HepG2 (cell line): ENCODE measurements around the gene CIB1. TPM values are rescaled to one million over a fixed set of nuclear protein-coding genes. Genes with fewer than 3 reads are reported as not detected.

Experiments used
- ATAC-seq: fragments of 200-7000 bp; cut with Tn5 transposase; 3 replicates; pipeline ENCODE4 v1.9.1; 2020; ENCODE audit warnings: mild to moderate bottlenecking, moderate library complexity
- BruUV-seq: library from RNA; stranded (reverse); fragments of 400-500 nt; replicated peaks from 2 replicates; lab custom pipeline; 2021; lab: Mats Ljungman, UMichigan
- CTCF ChIA-PET: fragments of 300-600 bp; formaldehyde crosslinking; extraction: SDS; loops from one replicate; lab custom pipeline; 2021; ENCODE audit warnings: low total read pairs, inconsistent platforms, low intra/inter-chr PET ratio; lab: Yijun Ruan, JAX
- POLR2A ChIA-PET: fragments of 350-600 bp; sonication (Branson Sonifier 250); formaldehyde crosslinking; loops from one replicate; lab custom pipeline; 2020; ENCODE audit warnings: antibody characterized with exemption, inconsistent platforms; lab: Yijun Ruan, JAX
- DNase-seq: peaks from one replicate; pipeline ENCODE4 v3.0.0-alpha.2; 2015; ENCODE audit warnings: low spot score
- FAIRE-seq: peaks from 3 replicates; lab custom pipeline; 2011; peaks lifted over from hg19 to GRCh38; lab: Jason Lieb, UNC
- H2AFZ ChIP-seq: one replicate; pipeline ENCODE4 v1.6.1; 2011; ENCODE audit warnings: low read length, inconsistent platforms
- H3K27ac ChIP-seq: fragments of 300-600 bp; 3 replicates; pipeline ENCODE4 v1.8.0; 2011; ENCODE audit warnings: mixed run types, mild to moderate bottlenecking, mixed read lengths, low read length, inconsistent platforms; ENCODE audit not compliant: insufficient read depth; ENCODE audit errors: extremely low read length
- H3K27me3 ChIP-seq, 2 experiments: fragments of 200-600 bp in 1 of 2; 2 replicates in 1 of 2; 3 replicates in 1 of 2; pipeline versions ENCODE4 v1.6.0 to v1.8.0; 2011; ENCODE audit warnings: low read length in 2 of 2, mild to moderate bottlenecking in 2 of 2, moderate library complexity in 2 of 2, inconsistent platforms in 1 of 2; ENCODE audit not compliant: insufficient read depth in 2 of 2, control insufficient read depth in 1 of 2
- H3K36me3 ChIP-seq, 2 experiments: fragments of 200-600 bp in 1 of 2; replicated peaks in 1 of 2; 2 replicates in 1 of 2; 3 replicates in 1 of 2; pipeline versions ENCODE4 v1.5.1 to v1.8.0; 2011; ENCODE audit warnings: low read length in 2 of 2, inconsistent platforms in 1 of 2; ENCODE audit not compliant: insufficient read depth in 2 of 2, control insufficient read depth in 1 of 2
- H3K4me1 ChIP-seq: 2 replicates; pipeline ENCODE4 v1.5.1; 2012; ENCODE audit warnings: low read length, inconsistent platforms; ENCODE audit not compliant: insufficient read depth
- H3K4me2 ChIP-seq: 2 replicates; pipeline ENCODE4 v1.6.0; 2011; ENCODE audit warnings: low read depth, low read length, inconsistent platforms
- H3K4me3 ChIP-seq, 3 experiments: fragments of 200-600 bp in 1 of 3; sonication (generic), shearing (Covaris generic) in 1 of 3; replicated peaks in 1 of 3; 2 replicates each; pipeline ENCODE4 v1.5.1; 2011 to 2016; ENCODE audit warnings: low read length in 3 of 3, inconsistent platforms in 2 of 3, low read depth in 2 of 3, mild to moderate bottlenecking in 2 of 3, control low read depth in 1 of 3, mixed read lengths in 1 of 3; ENCODE audit not compliant: insufficient read depth in 1 of 3
- H3K79me2 ChIP-seq: one replicate; pipeline ENCODE4 v1.6.1; 2011; ENCODE audit warnings: low read length, inconsistent platforms; ENCODE audit not compliant: insufficient read depth
- H3K9ac ChIP-seq: 2 replicates; pipeline ENCODE4 v1.6.0; 2011; ENCODE audit warnings: mild to moderate bottlenecking, low read depth, low read length, inconsistent platforms; ENCODE audit not compliant: insufficient read depth
- H3K9me3 ChIP-seq: 2 replicates; pipeline ENCODE4 v1.5.1; 2012; ENCODE audit warnings: mild to moderate bottlenecking, low read length
- H4K20me1 ChIP-seq: 2 replicates; pipeline ENCODE4 v1.6.0; 2011; ENCODE audit warnings: inconsistent platforms, mild to moderate bottlenecking, low read length, moderate library complexity; ENCODE audit not compliant: insufficient read depth
- DNMT3B ChIP-seq: conservative IDR thresholded peaks from 2 replicates; pipeline ENCODE4 v1.6.1; 2016; ENCODE audit warnings: missing biosample characterization, control low read depth
- ELF3 ChIP-seq: IDR thresholded peaks from 2 replicates; pipeline ENCODE4 v1.6.1; 2016; ENCODE audit warnings: missing genetic modification reagents, missing compliant biosample characterization
- MTF1 ChIP-seq: sonication (generic); formaldehyde crosslinking; IDR thresholded peaks from 2 replicates; pipeline ENCODE4 v1.5.0; 2020; ENCODE audit warnings: missing genetic modification reagents
- TBX3 ChIP-seq: fragments of 450-650 bp; IDR thresholded peaks from 2 replicates; pipeline ENCODE4 v1.6.1; 2017; ENCODE audit warnings: antibody characterized with exemption, mild to moderate bottlenecking, inconsistent platforms, borderline replicate concordance
- TCF7L2 ChIP-seq: IDR thresholded peaks from 2 replicates; pipeline ENCODE4 v1.6.1; 2011; ENCODE audit warnings: mild to moderate bottlenecking, low read depth, low read length, moderate library complexity
- ZFP36L2 ChIP-seq: sonication (generic); formaldehyde crosslinking; IDR thresholded peaks from 2 replicates; pipeline ENCODE4 v1.4.0; 2020; ENCODE audit warnings: missing genetic modification reagents
- ZNF44 ChIP-seq: sonication (generic); formaldehyde crosslinking; IDR thresholded peaks from 2 replicates; pipeline ENCODE4 v1.5.1; 2020; ENCODE audit warnings: mild to moderate bottlenecking, missing genetic modification reagents
- ZNF562 ChIP-seq: sonication (generic); formaldehyde crosslinking; IDR thresholded peaks from 2 replicates; pipeline ENCODE4 v1.8.0; 2022; ENCODE audit warnings: missing genetic modification reagents, borderline replicate concordance
- ZNF766 ChIP-seq: sonication (generic); formaldehyde crosslinking; IDR thresholded peaks from 2 replicates; pipeline ENCODE4 v1.5.0; 2020; ENCODE audit warnings: missing genetic modification reagents, borderline replicate concordance
- ZNF788 ChIP-seq: sonication (generic); formaldehyde crosslinking; IDR thresholded peaks from 2 replicates; pipeline ENCODE4 v1.5.0; 2020; ENCODE audit warnings: mild to moderate bottlenecking, missing genetic modification reagents, borderline replicate concordance
- ZSCAN29 ChIP-seq: sonication (generic); formaldehyde crosslinking; conservative IDR thresholded peaks from 2 replicates; pipeline ENCODE4 v1.4.0; 2020; ENCODE audit warnings: mild to moderate bottlenecking, missing genetic modification reagents
- WGBS: methylation state at CpG from one replicate; pipeline ENCODE4 v1.1.6; 2017; ENCODE audit warnings: low lambda C conversion rate; 5-methylcytosine and 5-hydroxymethylcytosine counted together
- in situ Hi-C: cut with HindIII; loops from 2 replicates; pipeline ENCODE4 v1.10.0; 2017; ENCODE audit warnings: low pct_unique_long_range_greater_than_20kb; ENCODE audit not compliant: extremely low pct_ligation_motif_present
- intact Hi-C: fragments of 100-400 bp; cut with micrococcal nuclease; formaldehyde crosslinking; loops from one replicate; pipeline ENCODE4 v1.10.0; 2022; ENCODE audit not compliant: unreplicated experiment
- polyA plus RNA-seq, 8 experiments: library from polyadenylated mRNA; depleted of rRNA in 3 of 8; stranded (reverse) in 7 of 8; unstranded in 1 of 8; fragments of >200 nt; fragmentation: Illumina TruSeq in 4 of 8; extraction: Trizol in 4 of 8; gene quantifications; 2 replicates each; pipeline versions ENCODE4 v1.2.1 to v1.2.3, GENCODE V29; 2011 to 2016; ENCODE audit warnings: low read depth in 4 of 8, missing spikeins in 1 of 8, mixed read lengths in 1 of 8; ENCODE audit not compliant: insufficient read depth in 1 of 8
- total RNA-seq, 5 experiments: library from RNA; depleted of rRNA; stranded (reverse); fragments of >200 nt; fragmentation: Illumina TruSeq; extraction: Trizol; gene quantifications; 2 replicates each; pipeline ENCODE4 v1.2.3, GENCODE V29; 2016; ENCODE audit warnings: low read depth in 1 of 5
- TF ChIP-seq, protein P1 (sequence below): sonication (generic); formaldehyde crosslinking; IDR thresholded peaks from 2 replicates; pipeline ENCODE4 v1.4.0; 2020; ENCODE audit warnings: mild to moderate bottlenecking, missing genetic modification reagents
- TF ChIP-seq, protein P2 (sequence below): sonication (generic); formaldehyde crosslinking; IDR thresholded peaks from 2 replicates; pipeline ENCODE4 v1.5.1; 2020; ENCODE audit warnings: mild to moderate bottlenecking, missing genetic modification reagents, borderline replicate concordance

The CIB1 gene
- total and polyA plus RNA-seq, 2 of the 13 experiments (the other 11 are each of a cell fraction or from before 2014, with no cell fraction given): 38.7 to 72.7 TPM

DNA sequence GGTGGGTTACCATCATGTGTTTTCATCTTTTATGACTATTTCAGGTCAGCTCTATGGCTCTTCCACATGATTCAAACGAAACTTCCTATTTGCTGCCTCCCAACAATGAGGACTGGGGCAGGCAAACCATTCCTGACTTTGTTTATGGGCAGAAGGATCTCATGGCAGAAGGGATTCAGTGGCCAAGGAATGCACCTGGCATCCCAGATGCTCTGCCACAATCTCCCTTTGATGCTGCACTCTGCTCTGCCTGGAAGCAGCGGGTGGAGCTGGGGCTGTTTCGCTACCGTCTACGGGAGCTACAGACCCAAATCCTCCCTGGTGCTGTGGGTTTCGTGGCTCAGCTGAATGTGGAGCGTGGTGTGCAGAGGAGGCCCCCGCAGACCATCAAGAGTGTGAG lies 7.1 kb upstream of the CIB1 start:
- 95% methylated on average over 3 of the region's 8 CpGs for WGBS
- ATAC-seq: no peak
- no peak overlapping the region for H3K9ac ChIP-seq
- no peak overlapping the region for H3K4me3 ChIP-seq
- FAIRE-seq: no peak
- CTCF ChIA-PET: no interaction called here
- no peaks in the 10 kb centered on the region for H3K9me3 ChIP-seq
- peaks cover 16% of the 10 kb centered on the region for H3K4me1 ChIP-seq
- no peak for TF ChIP-seq ZNF788 (CRISPR knock-in tag)
- no peak for TF ChIP-seq ZNF562
- no peak for TF ChIP-seq TCF7L2
- TF ChIP-seq ZNF44 (CRISPR knock-in tag): no peak
- no peak for TF ChIP-seq ZSCAN29 (CRISPR knock-in tag)
- TF ChIP-seq, protein P1, sequence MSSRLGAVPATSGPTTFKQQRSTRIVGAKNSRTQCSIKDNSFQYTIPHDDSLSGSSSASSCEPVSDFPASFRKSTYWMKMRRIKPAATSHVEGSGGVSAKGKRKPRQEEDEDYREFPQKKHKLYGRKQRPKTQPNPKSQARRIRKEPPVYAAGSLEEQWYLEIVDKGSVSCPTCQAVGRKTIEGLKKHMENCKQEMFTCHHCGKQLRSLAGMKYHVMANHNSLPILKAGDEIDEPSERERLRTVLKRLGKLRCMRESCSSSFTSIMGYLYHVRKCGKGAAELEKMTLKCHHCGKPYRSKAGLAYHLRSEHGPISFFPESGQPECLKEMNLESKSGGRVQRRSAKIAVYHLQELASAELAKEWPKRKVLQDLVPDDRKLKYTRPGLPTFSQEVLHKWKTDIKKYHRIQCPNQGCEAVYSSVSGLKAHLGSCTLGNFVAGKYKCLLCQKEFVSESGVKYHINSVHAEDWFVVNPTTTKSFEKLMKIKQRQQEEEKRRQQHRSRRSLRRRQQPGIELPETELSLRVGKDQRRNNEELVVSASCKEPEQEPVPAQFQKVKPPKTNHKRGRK (CRISPR knock-in tag): no peak
- TF ChIP-seq ZNF766: no peak
- H4K20me1 ChIP-seq: no peaks in the 10 kb centered on the region
- no peaks in the 10 kb centered on the region for H3K27me3 ChIP-seq
- H3K27ac ChIP-seq: no peak overlapping the region
- in situ Hi-C loops (no loop called here), intact Hi-C loops (no loop called here)
- no peaks in the 10 kb centered on the region for H3K79me2 ChIP-seq
- no peak overlapping the region for H2AFZ ChIP-seq
- POLR2A ChIA-PET: interaction anchor here (1.5 kb wide), 1 partner anchor 12 kb away, joined by 3 read pairs; no protein-coding TSS in a partner anchor
- no TSS peak for BruUV-seq
- no peak for DNase-seq
- H3K36me3 ChIP-seq: peaks cover 0 to 12% of the 10 kb centered on the region in 2 experiments; a peak in 2 of 5 replicates
- no peak overlapping the region for H3K4me2 ChIP-seq

- CTCF ChIA-PET: no interaction called here
- POLR2A ChIA-PET: interaction anchor here (3.3 kb wide), 1 partner anchor 9 kb away, joined by 12 read pairs; the partner anchor contains the start of gene TTLL13
- TF ChIP-seq, protein P2, sequence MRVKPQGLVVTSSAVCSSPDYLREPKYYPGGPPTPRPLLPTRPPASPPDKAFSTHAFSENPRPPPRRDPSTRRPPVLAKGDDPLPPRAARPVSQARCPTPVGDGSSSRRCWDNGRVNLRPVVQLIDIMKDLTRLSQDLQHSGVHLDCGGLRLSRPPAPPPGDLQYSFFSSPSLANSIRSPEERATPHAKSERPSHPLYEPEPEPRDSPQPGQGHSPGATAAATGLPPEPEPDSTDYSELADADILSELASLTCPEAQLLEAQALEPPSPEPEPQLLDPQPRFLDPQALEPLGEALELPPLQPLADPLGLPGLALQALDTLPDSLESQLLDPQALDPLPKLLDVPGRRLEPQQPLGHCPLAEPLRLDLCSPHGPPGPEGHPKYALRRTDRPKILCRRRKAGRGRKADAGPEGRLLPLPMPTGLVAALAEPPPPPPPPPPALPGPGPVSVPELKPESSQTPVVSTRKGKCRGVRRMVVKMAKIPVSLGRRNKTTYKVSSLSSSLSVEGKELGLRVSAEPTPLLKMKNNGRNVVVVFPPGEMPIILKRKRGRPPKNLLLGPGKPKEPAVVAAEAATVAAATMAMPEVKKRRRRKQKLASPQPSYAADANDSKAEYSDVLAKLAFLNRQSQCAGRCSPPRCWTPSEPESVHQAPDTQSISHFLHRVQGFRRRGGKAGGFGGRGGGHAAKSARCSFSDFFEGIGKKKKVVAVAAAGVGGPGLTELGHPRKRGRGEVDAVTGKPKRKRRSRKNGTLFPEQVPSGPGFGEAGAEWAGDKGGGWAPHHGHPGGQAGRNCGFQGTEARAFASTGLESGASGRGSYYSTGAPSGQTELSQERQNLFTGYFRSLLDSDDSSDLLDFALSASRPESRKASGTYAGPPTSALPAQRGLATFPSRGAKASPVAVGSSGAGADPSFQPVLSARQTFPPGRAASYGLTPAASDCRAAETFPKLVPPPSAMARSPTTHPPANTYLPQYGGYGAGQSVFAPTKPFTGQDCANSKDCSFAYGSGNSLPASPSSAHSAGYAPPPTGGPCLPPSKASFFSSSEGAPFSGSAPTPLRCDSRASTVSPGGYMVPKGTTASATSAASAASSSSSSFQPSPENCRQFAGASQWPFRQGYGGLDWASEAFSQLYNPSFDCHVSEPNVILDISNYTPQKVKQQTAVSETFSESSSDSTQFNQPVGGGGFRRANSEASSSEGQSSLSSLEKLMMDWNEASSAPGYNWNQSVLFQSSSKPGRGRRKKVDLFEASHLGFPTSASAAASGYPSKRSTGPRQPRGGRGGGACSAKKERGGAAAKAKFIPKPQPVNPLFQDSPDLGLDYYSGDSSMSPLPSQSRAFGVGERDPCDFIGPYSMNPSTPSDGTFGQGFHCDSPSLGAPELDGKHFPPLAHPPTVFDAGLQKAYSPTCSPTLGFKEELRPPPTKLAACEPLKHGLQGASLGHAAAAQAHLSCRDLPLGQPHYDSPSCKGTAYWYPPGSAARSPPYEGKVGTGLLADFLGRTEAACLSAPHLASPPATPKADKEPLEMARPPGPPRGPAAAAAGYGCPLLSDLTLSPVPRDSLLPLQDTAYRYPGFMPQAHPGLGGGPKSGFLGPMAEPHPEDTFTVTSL (CRISPR knock-in tag): no peak
- TF ChIP-seq ZFP36L2 (CRISPR knock-in tag): no peak
- TF ChIP-seq DNMT3B (CRISPR knock-in tag): no peak
- TF ChIP-seq MTF1: no peak
- no peak for TF ChIP-seq TBX3
- TF ChIP-seq ELF3 (CRISPR knock-in tag): no peak
Measured at GRCh38 chr15:90239371-90239770, 5.6 kb upstream of the CIB1 start.

More at GRCh38 chr15:90239371-90239770, 5.6 kb upstream of the CIB1 start:
- 90% methylated on average over 3 of the region's 3 CpGs for WGBS
- Histone ChIP-seq H3K4me2 (no peak overlapping the region), H3K27ac (no peak overlapping the region), H3K79me2 (no peaks in the 10 kb centered on the region), H3K9me3 (no peaks in the 10 kb centered on the region), H3K4me3 (no peak overlapping the region), H2AFZ (no peak overlapping the region), H3K27me3 (no peaks in the 10 kb centered on the region; a peak in 1 of 5 replicates), H3K36me3 (peaks cover 0 to 12% of the 10 kb centered on the region in 2 experiments; a peak in 2 of 5 replicates), H3K9ac (no peak overlapping the region), H4K20me1 (no peaks in the 10 kb centered on the region), H3K4me1 (peaks cover 21% of the 10 kb centered on the region)
- DNase-seq (no peak), FAIRE-seq (no peak), ATAC-seq (no peak)
- no TSS peak for BruUV-seq
- intact Hi-C loops: no loop called here
- in situ Hi-C loops: no loop called here
